SK-N-SH (cell line): ENCODE results near the gene SPATA20.

ENCODE experiments used
- GATA2 ChIP-seq: sonication (generic); formaldehyde crosslinking; IDR thresholded peaks from 2 replicates; pipeline ENCODE4 v1.5.0; 2020; ENCODE audit warnings: mild to moderate bottlenecking, missing genetic modification reagents
- JUND ChIP-seq: IDR thresholded peaks from 2 replicates; pipeline ENCODE4 v1.4.0; 2012
- SIN3A ChIP-seq: IDR thresholded peaks from 2 replicates; pipeline ENCODE4 v1.6.1; 2012; ENCODE audit warnings: low read depth, mild to moderate bottlenecking, low read length, moderate library complexity, borderline replicate concordance

GRCh38 chr17:50499270-50499669 is 47.7 kb upstream of the SPATA20 start:
- TF ChIP-seq JUND, result no peak
- no peak for TF ChIP-seq GATA2 (CRISPR knock-in tag)
- no peak for TF ChIP-seq SIN3A
